H1 (cell line): ENCODE results near the gene ROR1.

ENCODE experiments used
- CREB1 ChIP-seq: IDR thresholded peaks from 2 replicates; pipeline ENCODE4 v1.6.1; 2012; ENCODE audit warnings: inconsistent platforms
- EGR1 ChIP-seq: IDR thresholded peaks from 2 replicates; pipeline ENCODE4 v1.6.1; 2011; ENCODE audit warnings: low read depth, low read length, borderline replicate concordance
- EP300 ChIP-seq, 2 experiments: IDR thresholded peaks; 1 replicate in 1 of 2; 2 replicates in 1 of 2; pipeline ENCODE4 v1.6.1; 2011 to 2012; ENCODE audit warnings: low read depth in 2 of 2, low read length in 2 of 2, mild to moderate bottlenecking in 2 of 2, borderline replicate concordance in 1 of 2, inconsistent platforms in 1 of 2, moderate library complexity in 1 of 2
- EZH2 ChIP-seq: fragments of 200-600 bp; sonication (generic); IDR thresholded peaks from 2 replicates; pipeline ENCODE4 v1.7.1; 2012; ENCODE audit warnings: low read depth, mild to moderate bottlenecking, moderate library complexity, low read length, inconsistent platforms; ENCODE audit not compliant: severe bottlenecking
- HDAC2 ChIP-seq, 2 experiments: fragments of 300-600 bp in 1 of 2; sonication (generic) in 1 of 2; IDR thresholded peaks; 2 replicates each; pipeline ENCODE4 v1.6.1; 2011 to 2012; ENCODE audit warnings: low read depth in 2 of 2, low read length in 2 of 2, mild to moderate bottlenecking in 2 of 2, moderate library complexity in 2 of 2, borderline replicate concordance in 1 of 2, inconsistent platforms in 1 of 2
- JUN ChIP-seq: IDR thresholded peaks from 2 replicates; pipeline ENCODE4 v1.6.1; 2011; ENCODE audit warnings: low read depth, mild to moderate bottlenecking, improper control_type of control experiment, low read length
- POLR2AphosphoS5 ChIP-seq: IDR thresholded peaks from 2 replicates; pipeline ENCODE4 v1.6.1; 2011; ENCODE audit warnings: low read depth, low read length
- TAF1 ChIP-seq: IDR thresholded peaks from 2 replicates; pipeline ENCODE4 v1.6.1; 2011; ENCODE audit warnings: mild to moderate bottlenecking, low read depth, low read length
- TAF7 ChIP-seq: optimal IDR thresholded peaks from 2 replicates; pipeline ENCODE3; 2011; ENCODE audit warnings: low read depth, mild to moderate bottlenecking, inconsistent platforms, low read length, moderate library complexity, borderline replicate concordance
- TCF12 ChIP-seq: IDR thresholded peaks from 2 replicates; pipeline ENCODE4 v1.6.1; 2011; ENCODE audit warnings: low read depth, mild to moderate bottlenecking, low read length
- TF ChIP-seq, protein P1 (sequence below), 3 experiments: IDR thresholded peaks; 1 replicate in 2 of 3; 2 replicates in 1 of 3; pipeline versions ENCODE4 v1.5.1 to v1.6.1; 2011; ENCODE audit warnings: low read length in 3 of 3, mild to moderate bottlenecking in 3 of 3, inconsistent platforms in 2 of 3, low read depth in 1 of 3, moderate library complexity in 1 of 3; ENCODE audit not compliant: insufficient read depth in 1 of 3; ENCODE audit errors: control extremely low read depth in 1 of 3

DNA sequence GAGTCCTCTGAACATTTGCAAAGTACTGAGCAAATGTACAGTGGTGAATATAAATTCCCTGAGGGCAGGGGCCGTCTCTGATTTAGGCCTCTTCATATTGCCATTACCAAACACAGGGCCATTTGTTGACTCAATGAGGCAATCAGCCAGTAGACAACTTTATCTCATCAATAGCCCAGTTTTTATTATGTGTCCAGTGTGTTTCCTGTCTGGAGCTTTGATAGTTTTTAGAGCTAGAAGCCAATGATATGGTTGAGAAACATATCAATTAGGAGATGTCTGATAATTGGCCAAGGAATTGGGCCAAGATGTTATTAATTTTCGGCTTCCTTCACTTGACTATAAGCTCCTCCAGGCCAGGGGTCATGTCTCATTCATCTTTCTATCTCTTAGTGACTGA lies 163.0 kb downstream of the ROR1 start:
- no peak for TF ChIP-seq JUN
- TF ChIP-seq, protein P1, sequence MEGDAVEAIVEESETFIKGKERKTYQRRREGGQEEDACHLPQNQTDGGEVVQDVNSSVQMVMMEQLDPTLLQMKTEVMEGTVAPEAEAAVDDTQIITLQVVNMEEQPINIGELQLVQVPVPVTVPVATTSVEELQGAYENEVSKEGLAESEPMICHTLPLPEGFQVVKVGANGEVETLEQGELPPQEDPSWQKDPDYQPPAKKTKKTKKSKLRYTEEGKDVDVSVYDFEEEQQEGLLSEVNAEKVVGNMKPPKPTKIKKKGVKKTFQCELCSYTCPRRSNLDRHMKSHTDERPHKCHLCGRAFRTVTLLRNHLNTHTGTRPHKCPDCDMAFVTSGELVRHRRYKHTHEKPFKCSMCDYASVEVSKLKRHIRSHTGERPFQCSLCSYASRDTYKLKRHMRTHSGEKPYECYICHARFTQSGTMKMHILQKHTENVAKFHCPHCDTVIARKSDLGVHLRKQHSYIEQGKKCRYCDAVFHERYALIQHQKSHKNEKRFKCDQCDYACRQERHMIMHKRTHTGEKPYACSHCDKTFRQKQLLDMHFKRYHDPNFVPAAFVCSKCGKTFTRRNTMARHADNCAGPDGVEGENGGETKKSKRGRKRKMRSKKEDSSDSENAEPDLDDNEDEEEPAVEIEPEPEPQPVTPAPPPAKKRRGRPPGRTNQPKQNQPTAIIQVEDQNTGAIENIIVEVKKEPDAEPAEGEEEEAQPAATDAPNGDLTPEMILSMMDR (IDR thresholded peaks at IDR 0.05; ENCODE audit: control extremely low read depth in 1 of 3, insufficient read depth in 1 of 3, low read depth in 1 of 3, low read length in 3 of 3) = no peak
- no peak for TF ChIP-seq TCF12
- no peak for TF ChIP-seq EGR1
- no peak for TF ChIP-seq TAF1
- TF ChIP-seq EZH2 = no peak
- TF ChIP-seq CREB1 = no peak
- TF ChIP-seq POLR2AphosphoS5 = no peak
- no peak for TF ChIP-seq EP300 (IDR thresholded peaks at IDR 0.05; ENCODE audit: borderline replicate concordance in 1 of 2, low read depth in 2 of 2, low read length in 2 of 2)
- no peak for TF ChIP-seq HDAC2 (IDR thresholded peaks at IDR 0.05; ENCODE audit: borderline replicate concordance in 1 of 2, low read depth in 2 of 2, low read length in 2 of 2)
- TF ChIP-seq TAF7 = no peak
